Epithelial cell of proximal tubule (primary cell): ENCODE results near the gene ZNF888. TPM values are rescaled to one million over a fixed set of nuclear protein-coding genes. Genes with fewer than 3 reads are reported as not detected.
A peak's percentile ranks its signal among the peaks of the same experiment; 100 is the strongest.
"Not testable (repeated sequence)": the region's sequence is repeated elsewhere in the genome, so short reads cannot be mapped to it uniquely, and the experiment has no call there.

Experiments used
- DNase-seq: peaks from one replicate; pipeline ENCODE4 v3.0.0-alpha.2; 2011; ENCODE audit warnings: low read depth
- H3K4me3 ChIP-seq: 2 replicates; pipeline ENCODE4 v1.5.1; 2011; ENCODE audit warnings: low read depth, mild to moderate bottlenecking, low read length
- total RNA-seq: library from RNA; depleted of rRNA; stranded (reverse); fragments of >200 nt; gene quantifications from 2 replicates; pipeline ENCODE4 v1.2.3, GENCODE V29; 2015
- TF ChIP-seq, protein P1 (sequence below): conservative IDR thresholded peaks from 2 replicates; pipeline ENCODE4 v1.5.1; 2012; ENCODE audit warnings: low read depth, mild to moderate bottlenecking, low read length

The ZNF888 gene
- total RNA-seq, 1 donor from 2014 or later, result 6.3 TPM

DNA sequence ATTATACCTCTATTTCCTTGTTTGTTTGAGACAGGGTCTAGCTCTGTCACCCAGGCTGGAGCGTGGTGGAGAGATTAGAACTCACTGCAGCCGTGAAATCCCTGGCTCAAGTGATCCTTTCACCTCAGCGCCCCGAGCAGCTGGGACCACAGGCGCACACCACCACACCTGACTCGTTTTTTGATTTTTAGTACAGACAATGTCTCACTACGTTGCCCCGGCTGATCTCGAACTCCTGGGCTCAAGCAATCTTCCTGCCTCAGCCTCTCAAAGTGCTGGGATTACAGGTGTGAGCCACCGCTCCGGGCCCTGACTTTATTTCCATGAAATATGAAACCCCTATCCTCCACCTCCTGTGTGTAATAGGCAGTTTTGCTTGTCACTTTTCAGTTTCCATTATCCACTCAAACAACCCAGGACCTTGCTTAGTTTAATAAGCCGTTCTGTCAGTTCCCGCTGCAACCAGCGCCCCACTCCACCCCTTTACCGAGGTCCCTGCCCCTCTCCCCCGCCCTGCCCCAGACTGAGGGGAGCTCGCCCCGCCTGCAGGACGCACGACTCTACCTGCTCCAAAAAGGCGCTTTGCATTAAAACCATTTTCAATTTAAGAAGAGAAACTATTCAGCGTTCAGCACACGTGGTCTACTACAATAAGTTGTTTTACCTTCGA, 22.6 kb upstream of the ZNF888 start:
- TF ChIP-seq, protein P1, sequence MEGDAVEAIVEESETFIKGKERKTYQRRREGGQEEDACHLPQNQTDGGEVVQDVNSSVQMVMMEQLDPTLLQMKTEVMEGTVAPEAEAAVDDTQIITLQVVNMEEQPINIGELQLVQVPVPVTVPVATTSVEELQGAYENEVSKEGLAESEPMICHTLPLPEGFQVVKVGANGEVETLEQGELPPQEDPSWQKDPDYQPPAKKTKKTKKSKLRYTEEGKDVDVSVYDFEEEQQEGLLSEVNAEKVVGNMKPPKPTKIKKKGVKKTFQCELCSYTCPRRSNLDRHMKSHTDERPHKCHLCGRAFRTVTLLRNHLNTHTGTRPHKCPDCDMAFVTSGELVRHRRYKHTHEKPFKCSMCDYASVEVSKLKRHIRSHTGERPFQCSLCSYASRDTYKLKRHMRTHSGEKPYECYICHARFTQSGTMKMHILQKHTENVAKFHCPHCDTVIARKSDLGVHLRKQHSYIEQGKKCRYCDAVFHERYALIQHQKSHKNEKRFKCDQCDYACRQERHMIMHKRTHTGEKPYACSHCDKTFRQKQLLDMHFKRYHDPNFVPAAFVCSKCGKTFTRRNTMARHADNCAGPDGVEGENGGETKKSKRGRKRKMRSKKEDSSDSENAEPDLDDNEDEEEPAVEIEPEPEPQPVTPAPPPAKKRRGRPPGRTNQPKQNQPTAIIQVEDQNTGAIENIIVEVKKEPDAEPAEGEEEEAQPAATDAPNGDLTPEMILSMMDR, result no peak
- peak overlapping the region; percentile 14 for H3K4me3 ChIP-seq
- DNase-seq, result no peak

DNA sequence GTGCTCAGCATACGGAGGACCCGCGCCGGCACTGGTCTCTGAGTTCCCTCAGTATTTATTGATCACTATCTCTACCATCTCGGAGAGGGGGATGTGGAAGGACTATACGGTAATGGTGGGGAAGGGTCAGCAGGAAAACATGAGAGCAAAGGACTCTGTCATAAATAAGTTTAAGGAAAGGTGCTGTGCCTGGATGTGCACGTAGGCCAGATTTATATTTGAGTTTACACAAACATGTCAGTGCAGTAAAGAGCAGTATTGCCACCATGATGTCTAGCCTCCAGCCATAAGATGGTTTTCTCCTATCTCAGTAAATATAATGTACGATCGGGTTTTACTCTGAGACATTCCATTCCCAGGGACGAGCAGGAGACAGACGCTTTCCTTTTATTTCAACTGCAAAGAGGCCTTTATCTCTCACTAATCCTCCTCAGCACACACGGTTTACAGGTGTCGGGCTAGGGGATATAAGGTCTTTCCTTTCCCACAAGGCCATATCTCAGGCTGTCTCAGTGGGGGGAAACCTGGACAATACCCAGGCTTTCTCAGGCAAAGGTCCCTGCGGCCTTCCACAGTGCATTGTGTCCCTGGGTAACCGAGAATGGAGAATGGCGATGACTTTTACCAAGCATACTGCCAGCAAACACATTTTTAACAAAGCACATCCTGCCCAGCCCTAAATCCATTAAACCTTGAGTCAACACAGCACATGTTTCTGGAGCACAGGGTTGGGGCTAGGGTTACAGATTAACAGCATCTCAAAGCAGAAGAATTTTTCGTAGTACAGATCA, 21.7 kb upstream of the ZNF888 start:
- H3K4me3 ChIP-seq, DNase-seq: not testable (repeated sequence)

DNA sequence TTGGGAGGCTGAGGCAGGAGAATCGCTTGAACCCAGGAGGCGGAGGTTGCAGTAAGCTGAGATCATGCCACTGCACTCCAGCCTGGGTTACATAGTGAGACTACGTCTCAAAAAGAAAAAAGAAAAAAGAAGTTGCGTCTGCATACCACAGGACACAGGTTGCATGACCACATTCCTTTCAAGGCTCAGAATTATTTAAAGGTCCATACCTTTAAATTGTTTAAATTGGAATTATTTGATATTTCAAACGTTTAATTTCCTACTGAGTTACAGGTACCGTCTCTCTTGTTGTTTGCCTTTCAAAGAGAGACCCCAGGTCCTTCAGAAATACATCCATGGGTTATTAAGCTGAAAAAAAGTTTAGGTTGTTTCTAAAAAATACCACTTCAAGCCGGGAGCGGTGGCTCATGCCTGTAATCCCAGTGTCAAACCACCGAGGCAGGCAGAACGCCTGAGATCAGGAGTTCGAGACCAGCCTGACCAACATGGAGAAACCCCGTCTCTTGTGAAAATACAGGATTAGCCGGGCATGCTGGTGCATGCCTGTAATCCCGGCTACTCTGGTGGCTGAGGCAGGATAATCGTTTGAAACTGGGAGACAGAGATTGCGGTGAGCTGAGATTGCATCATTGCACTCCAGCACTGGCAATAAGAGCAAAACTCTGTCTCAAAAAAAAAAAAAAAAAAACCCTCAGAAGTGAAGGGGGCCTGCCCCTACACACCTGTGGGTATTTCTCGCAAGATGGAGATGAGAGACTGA, 20.8 kb upstream of the ZNF888 start:
- TF ChIP-seq, protein P1, result no peak
- H3K4me3 ChIP-seq, result no peak overlapping the region
- no peak for DNase-seq

DNA sequence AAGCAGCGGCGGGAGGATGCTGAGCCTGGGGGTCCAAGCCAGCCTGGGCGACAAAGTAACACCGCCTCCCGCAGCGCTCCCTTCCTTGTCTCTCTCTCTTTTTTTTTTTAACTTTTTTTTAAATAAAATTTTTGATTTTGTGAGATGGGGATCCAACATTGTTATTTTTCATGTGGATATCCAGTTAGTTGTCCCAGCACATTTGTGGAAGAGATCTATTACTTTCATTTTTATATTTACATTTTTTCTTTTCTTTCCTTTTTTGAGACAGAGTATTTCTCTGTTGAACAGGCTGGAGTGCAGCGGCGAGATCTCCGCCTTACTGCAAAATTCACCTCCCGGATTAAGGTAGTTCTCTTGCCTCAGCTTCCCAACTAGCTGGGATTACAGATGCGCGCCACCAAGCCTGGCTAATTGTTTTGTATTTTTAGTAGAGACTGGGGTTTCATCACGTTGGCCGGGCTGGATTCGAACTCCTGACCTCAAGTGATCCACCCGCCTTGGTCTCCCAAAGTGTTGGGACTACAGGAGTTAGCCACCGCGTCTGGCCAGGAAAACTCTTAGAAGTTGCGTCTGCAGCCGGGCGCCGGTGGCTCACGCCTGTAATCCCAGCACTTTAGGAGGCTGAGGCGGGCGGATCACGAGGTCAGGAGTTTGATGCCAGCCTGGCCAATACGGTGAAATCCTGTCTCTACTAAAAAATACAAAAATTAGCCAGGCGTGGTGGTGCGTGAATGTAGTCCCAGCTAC, 20.1 kb upstream of the ZNF888 start:
- no peak for DNase-seq
- TF ChIP-seq, protein P1, result no peak
- peak overlapping the region; percentile 79 for H3K4me3 ChIP-seq

DNA sequence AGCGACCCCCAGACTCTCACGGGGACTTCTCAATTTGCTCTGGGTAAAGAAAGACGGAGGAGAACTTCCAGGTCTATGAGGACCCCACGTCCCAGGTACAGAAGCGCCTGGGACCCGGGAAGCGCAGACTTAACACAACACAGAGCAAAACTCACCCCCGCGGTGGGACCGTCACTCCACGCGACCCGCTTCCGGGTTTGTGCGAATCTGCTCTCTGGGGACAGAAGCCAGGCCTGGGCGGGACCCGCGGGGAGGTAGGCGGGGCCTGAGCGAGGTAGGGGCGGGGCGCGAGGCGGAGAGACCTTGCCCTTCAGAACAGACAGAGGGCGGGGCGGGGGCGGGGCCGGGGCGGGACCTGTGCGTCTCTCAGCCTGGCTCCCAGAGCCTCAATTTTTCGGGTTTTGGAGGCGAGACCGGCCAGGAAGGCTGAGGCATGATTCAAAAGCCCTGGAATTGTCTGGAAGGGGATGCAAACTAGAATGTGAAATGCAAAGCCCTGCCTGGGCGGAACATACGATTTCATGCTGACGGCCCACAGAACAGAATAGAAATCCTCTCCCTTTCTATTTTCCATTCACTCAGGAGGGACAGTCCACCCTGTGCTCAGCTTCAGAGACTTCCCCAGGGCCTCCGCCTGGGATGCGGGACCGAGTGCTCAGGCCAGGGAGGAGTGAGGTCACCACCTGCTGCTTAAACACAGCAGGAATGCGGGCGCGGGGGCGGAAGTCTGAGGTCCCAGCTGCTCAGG, 19.3 kb upstream of the ZNF888 start:
- peak overlapping the region; percentile 79 for H3K4me3 ChIP-seq
- no peak for DNase-seq

DNA sequence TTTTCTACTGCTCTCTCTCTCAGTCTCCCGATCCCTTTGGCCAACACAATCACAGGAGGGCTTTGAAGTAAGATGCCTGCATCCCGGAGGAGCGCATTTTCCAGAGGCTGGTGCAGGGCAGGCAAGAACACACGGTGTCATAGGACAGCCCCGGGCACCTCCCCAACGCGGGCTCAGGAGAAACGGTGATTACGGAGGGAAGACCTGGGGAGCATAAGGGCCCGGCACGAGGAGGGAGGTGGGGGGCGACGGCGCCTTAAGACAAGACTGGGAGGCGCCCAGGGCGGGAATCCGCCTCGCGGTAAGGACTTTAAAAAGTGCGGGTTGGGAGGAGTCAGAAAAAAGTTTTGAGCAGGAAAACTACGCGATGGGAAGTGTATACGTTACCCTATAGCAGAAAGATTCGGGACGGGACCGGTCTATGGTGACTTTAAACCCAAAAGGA, 18.7 kb upstream of the ZNF888 start:
- no peak for DNase-seq
- H3K4me3 ChIP-seq, result peak overlapping the region; percentile 79
- TF ChIP-seq, protein P1, result no peak

More for the DNA sequence above, 19.3 kb upstream of the ZNF888 start:
- TF ChIP-seq, protein P1, result no peak

DNA sequence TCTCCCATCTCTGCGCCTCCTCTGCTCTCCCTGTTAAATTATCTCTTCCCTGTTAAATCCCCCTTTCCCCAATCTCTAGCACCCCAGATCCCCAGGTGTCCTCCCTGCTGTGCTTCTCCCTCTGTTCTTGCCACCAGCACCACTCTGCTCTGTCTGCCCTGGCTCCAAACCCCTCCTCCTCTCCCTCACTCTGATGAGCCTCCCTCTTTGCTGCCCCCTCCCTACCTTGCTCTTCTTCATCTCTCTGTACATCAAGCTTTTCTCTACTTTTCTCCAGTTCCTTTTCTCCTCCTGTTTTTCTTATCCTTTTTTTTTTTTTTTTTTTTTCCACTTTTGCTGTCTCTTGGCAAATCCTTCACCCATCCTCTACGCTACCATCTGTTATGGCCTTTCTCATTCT, 18.3 kb upstream of the ZNF888 start:
- peak overlapping the region; percentile 79 for H3K4me3 ChIP-seq
- not testable (repeated sequence) for DNase-seq

DNA sequence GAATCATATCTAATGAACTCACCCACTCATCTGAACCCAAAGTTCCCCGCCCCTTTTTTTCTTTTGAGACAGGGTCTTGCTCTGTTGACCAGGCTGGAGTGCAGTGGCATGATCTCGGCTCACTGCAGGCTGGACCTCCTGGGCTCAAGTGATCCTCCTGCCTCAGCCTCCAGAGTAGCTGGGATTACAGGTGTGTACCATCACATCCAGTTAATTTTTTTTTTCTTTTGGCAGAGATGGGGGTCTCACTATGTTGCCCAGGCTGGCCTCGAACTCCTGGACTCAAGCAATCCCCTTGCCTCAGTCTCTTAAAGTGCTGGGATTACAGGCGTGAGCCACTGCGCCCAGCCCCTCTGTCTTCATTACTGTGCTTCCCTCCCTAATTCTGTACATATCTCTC, 17.7 kb upstream of the ZNF888 start:
- peak overlapping the region; percentile 79 for H3K4me3 ChIP-seq
- not testable (repeated sequence) for DNase-seq
